ENCODE results near the gene SMC1B.

DNA sequence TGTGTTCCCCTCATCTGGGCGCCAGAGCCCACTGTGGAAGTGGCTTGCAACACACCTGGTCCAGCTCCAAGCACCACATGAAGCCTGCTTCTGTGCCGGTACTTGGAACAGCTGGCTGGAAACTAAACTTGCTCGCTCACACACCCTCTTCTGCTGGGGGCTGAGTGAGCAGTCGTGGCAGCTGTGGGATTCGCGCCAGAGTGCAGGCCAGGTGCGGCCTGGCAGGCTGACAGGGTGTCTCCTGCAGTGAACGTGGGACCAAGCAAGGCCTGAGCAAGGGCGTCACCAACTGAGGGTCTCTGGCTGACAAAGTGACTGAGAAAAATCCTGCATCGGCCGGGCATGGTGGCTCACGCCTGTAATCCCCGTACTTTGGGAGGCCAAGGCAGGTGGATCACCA is 15.2 kb downstream of the SMC1B start:
- no peak for TF ChIP-seq CTCF (IDR thresholded peaks at IDR 0.05; ENCODE audit: insufficient read depth, low read length, poor library complexity, severe bottlenecking)
- no peak for TF ChIP-seq EZH2phosphoT487 (conservative IDR thresholded peaks at IDR 0.05; ENCODE audit: low read length)

Measured in SU-DHL-6 (cell line).